ENCODE data around the gene BTF3. TPM values are rescaled to one million over a fixed set of nuclear protein-coding genes. Genes with fewer than 3 reads are reported as not detected.
"Not testable (repeated sequence)": the region's sequence is repeated elsewhere in the genome, so short reads cannot be mapped to it uniquely, and the experiment has no call there.

The BTF3 gene
- total RNA-seq, 1 donor from 2014 or later = 866 TPM

GRCh38 chr5:73484511-73484910 lies 13.7 kb upstream of the BTF3 start:
- Mint-ChIP-seq H3K27me3 (ENCODE audit: unreplicated experiment) (peaks cover 1% of the 10 kb centered on the region), H3K9me3 (ENCODE audit: unreplicated experiment) (no peaks in the 10 kb centered on the region), H3K4me1 (ENCODE audit: unreplicated experiment) (no peaks in the 10 kb centered on the region), H3K4me3 (ENCODE audit: unreplicated experiment) (no peak overlapping the region), H3K27ac (ENCODE audit: unreplicated experiment) (no peak overlapping the region), H3K36me3 (ENCODE audit: low read depth, unreplicated experiment) (no peaks in the 10 kb centered on the region)
- no peak for DNase-seq (ENCODE audit: low spot score)
- no peak for TF ChIP-seq CTCF (IDR thresholded peaks at IDR 0.05; ENCODE audit: unreplicated experiment)

GRCh38 chr5:73485715-73486114 lies 12.5 kb upstream of the BTF3 start:
- Mint-ChIP-seq H3K9me3 (ENCODE audit: unreplicated experiment) (no peaks in the 10 kb centered on the region), H3K4me1 (ENCODE audit: unreplicated experiment) (no peaks in the 10 kb centered on the region), H3K4me3 (ENCODE audit: unreplicated experiment) (no peak overlapping the region), H3K27me3 (ENCODE audit: unreplicated experiment) (peaks cover 1% of the 10 kb centered on the region), H3K27ac (ENCODE audit: unreplicated experiment) (no peak overlapping the region), H3K36me3 (ENCODE audit: low read depth, unreplicated experiment) (no peaks in the 10 kb centered on the region)
- TF ChIP-seq CTCF (IDR thresholded peaks at IDR 0.05; ENCODE audit: unreplicated experiment) = no peak
- no peak for DNase-seq (ENCODE audit: low spot score)

GRCh38 chr5:73486119-73486899 lies 11.9 kb upstream of the BTF3 start:
- no peak for DNase-seq (ENCODE audit: low spot score)
- no peaks in the 10 kb centered on the region for H3K4me1 Mint-ChIP-seq (ENCODE audit: unreplicated experiment)

GRCh38 chr5:73487257-73487656 lies 11.0 kb upstream of the BTF3 start:
- H3K27me3 Mint-ChIP-seq (ENCODE audit: unreplicated experiment); H3K4me1 Mint-ChIP-seq (ENCODE audit: unreplicated experiment); H3K27ac Mint-ChIP-seq (ENCODE audit: unreplicated experiment); H3K9me3 Mint-ChIP-seq (ENCODE audit: unreplicated experiment); DNase-seq (ENCODE audit: low spot score); H3K36me3 Mint-ChIP-seq (ENCODE audit: low read depth, unreplicated experiment); H3K4me3 Mint-ChIP-seq (ENCODE audit: unreplicated experiment): not testable (repeated sequence)

More at GRCh38 chr5:73486119-73486899, 11.9 kb upstream of the BTF3 start:
- no peak for TF ChIP-seq CTCF (IDR thresholded peaks at IDR 0.05; ENCODE audit: unreplicated experiment)
- no peaks in the 10 kb centered on the region for H3K9me3 Mint-ChIP-seq (ENCODE audit: unreplicated experiment)
- no peaks in the 10 kb centered on the region for H3K36me3 Mint-ChIP-seq (ENCODE audit: low read depth, unreplicated experiment)
- H3K4me3 Mint-ChIP-seq (ENCODE audit: unreplicated experiment) = no peak overlapping the region
- H3K27me3 Mint-ChIP-seq (ENCODE audit: unreplicated experiment) = peaks cover 1% of the 10 kb centered on the region
- no peak overlapping the region for H3K27ac Mint-ChIP-seq (ENCODE audit: unreplicated experiment)

GRCh38 chr5:73487815-73488214 lies 10.4 kb upstream of the BTF3 start:
- Mint-ChIP-seq H3K4me1 (ENCODE audit: unreplicated experiment) (no peaks in the 10 kb centered on the region), H3K27me3 (ENCODE audit: unreplicated experiment) (peaks cover 1% of the 10 kb centered on the region), H3K4me3 (ENCODE audit: unreplicated experiment) (no peak overlapping the region)

More at GRCh38 chr5:73487815-73488214, 10.4 kb upstream of the BTF3 start:
- Mint-ChIP-seq H3K9me3 (ENCODE audit: unreplicated experiment) (no peaks in the 10 kb centered on the region), H3K27ac (ENCODE audit: unreplicated experiment) (no peak overlapping the region), H3K36me3 (ENCODE audit: low read depth, unreplicated experiment) (no peaks in the 10 kb centered on the region)
- DNase-seq (ENCODE audit: low spot score) = no peak
- no peak for TF ChIP-seq CTCF (IDR thresholded peaks at IDR 0.05; ENCODE audit: unreplicated experiment)

Data from endothelial cell (in vitro differentiated cells).